COLO668 (cell line): ENCODE measurements around the gene ELOB.

ENCODE experiments used
- DNase-seq: peaks from one replicate; lab custom pipeline; 2025; ENCODE audit not compliant: unreplicated experiment; lab: John Stamatoyannopoulos, UW

Gene ELOB

GRCh38 chr16:2784358-2785100 lies 7.4 kb upstream of the ELOB start:
- DNase-seq = peak; percentile 58

- no peak for DNase-seq
Observed at GRCh38 chr16:2783581-2784357, 6.7 kb upstream of the ELOB start.

DNA sequence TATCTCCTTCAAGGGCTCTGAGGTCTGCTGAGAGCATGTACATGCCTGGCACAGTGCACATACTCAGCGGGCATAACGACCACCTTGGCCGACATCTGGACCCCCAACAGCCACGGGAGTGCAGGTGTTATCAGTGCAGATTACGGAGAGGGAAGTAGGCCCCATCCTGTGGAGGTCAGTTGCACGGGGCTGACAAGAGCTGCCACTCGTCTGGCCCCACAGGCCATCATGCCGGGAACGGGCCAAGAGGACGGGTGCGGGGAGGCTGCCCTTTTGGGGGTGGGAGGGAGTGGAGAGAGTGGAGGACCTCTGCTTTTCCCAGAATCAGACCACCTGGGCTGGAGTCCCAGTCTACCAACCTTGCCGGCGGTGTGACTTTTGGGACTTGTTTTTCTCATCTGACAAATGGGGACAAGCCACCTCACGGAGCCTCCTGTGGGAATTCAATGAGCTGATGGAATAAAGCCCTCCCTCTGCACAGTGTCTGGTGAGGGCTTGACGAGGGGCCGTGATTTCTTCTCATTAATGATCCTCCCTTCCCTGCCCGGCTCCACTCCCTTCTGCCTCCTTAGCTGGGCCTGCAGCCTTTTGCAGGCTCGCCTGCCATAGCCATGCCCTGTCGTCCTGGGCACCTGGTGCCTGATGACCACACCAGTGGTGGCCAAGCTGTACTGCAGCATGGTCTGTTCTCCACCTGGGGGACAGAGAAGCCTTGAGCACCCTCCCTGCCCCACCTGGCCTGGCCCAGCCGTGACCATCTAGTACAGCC lies 5.7 kb upstream of the ELOB start:
- no peak for DNase-seq

- DNase-seq = no peak
Observed at GRCh38 chr16:2779978-2780898, 3.2 kb upstream of the ELOB start.

- no peak for DNase-seq
Observed at GRCh38 chr16:2779151-2779920, 2.3 kb upstream of the ELOB start.

GRCh38 chr16:2778630-2778958 lies 1.5 kb upstream of the ELOB start:
- no peak for DNase-seq

DNA sequence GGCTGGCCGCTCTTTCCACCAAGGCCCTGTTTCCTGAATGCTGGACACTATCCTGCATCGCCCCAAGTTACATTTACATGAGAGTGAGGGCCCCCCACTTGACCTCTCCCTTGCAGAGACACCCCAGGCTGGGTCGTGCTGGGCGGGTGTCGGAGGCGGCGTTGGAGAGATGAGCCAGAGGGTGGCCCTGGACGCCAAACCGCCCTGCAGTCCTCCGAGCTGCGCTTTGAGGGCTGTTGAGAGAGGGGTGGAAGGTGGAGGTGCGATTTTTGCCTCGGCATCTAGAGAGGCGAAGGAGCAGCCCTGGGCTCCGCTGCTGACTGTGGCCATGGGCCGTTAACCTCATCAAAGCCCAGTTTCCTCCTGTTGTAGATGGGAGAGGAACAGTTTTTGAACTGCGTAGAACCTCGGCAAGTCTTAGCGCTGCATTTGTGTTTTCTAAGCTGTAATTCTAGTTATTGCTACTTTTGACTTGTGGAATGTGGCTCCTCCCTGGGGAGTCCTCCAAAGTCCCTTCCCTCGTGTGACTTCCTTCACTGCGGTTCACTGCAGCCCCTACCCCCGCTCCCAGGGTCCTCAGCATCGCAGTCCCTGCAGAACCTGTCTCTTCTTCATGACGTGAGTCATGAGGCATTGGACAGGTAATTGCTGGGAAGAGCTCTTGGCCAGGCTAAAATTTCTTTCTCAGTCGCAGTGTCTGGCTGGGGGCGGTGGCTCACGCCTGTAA lies 986 bp upstream of the ELOB start:
- peak; percentile 31 for DNase-seq

DNA sequence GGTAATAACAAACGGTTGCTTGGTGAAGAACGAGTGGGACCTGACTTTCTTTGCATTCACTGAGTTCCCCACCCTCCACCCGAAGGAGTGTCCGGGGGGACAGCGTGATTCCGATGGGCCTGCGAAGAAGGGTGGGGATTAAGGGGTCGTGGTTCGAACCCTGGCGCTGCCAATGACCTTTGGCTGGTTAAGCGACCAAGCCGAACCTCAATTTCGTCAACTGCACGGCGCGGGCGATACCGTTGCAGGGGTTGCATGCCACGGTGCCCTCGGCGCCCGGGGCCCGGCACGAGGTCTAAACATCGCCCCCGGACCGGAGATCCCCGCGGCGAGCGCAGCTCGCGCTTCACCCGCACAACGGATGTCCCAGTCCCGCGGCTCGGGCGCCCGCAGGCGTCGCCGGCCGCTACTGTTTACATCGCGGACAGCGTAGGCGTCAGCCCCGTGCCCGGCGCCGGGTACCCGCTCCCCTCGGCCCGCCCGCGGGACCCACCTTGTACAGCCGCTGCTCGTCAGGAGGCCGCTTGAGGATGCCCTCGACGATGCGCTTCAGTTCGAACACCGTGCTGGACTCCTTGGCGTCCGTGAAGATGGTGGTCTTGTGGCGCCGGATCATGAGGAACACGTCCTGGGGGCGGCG lies 460 bp downstream of the ELOB start:
- DNase-seq = peak; percentile 43

DNA sequence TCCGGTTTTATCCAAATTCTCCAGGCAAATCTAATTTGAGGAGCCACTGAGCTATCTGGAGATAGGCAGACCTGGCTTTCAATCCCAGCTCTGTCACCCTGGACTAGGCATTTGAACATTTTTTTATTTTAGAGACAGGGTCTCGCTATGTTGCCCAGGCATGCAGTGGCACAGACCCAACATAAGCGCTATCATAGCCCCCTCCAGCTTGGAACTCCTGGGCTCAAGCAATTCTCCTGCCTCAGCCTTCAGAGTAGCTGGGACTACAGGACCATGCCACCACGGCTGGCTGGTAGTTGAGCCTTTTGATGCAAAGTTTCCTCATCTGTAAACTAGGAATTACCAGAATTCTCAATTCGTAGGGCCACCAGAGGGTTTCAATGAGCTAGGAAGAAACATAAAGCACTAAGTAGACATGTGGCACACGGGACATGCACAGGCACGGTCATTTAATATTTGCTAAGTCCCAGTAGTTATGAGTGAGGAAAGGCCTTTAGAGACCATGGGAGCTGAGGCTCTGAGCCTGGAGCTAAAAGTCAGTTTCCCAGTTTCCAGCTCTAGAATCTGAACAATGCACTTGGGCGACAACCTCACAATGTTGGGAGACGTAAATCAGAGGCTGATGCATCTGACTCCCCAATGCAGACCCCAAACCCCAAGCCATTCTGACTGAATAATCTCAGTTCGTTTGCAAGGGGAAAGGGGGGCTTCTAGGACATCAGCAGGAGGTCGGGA lies 1.1 kb downstream of the ELOB start:
- no peak for DNase-seq

GRCh38 chr16:2775131-2775716 lies 1.9 kb downstream of the ELOB start:
- no peak for DNase-seq

GRCh38 chr16:2774161-2774891 lies 2.8 kb downstream of the ELOB start:
- no peak for DNase-seq

GRCh38 chr16:2773188-2773968 lies 3.7 kb downstream of the ELOB start:
- DNase-seq = no peak

DNA sequence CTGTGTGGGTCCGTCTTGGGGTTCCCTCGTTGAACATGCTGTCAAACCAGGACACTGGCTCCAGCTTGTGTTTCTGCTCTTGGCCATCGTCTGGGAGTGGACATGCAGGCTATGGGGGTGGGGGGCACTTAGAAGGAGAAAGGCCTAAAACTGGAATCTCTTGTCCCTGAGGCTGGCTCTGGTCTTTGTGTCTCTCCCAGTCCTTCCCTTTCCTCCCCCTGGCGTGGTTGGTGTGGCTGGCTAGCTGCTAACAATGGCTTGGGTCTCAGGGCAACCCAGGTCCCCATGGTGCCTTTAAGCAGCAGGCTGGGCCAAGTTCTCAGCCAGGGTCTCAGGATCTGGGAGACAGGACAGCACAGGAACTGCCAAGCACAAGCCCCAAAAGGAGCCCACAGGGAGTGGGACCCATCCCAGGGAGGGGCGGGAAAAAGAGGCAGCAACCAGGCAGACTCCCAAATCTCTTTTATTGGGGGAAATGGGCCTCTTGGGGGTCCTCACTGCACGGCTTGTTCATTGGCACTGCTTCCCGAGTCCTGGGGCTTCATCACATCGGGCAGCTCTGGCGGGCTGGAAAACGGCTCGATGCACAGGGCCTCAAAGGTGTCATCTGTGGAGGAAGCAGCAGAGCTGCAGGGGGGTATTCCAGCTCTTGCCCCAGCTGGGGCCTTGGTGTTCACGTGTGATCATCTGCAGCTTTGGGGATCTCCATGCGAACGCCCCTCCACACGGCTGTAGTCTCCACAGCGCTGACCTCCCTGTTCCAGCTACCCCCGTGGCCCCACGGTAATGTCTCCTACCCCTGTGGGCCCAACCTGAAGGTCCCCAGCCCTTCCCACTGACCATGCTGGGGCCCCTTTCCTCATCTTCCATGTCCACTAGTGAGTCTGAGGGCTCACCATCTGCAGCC lies 5.3 kb downstream of the ELOB start:
- DNase-seq = no peak

GRCh38 chr16:2770057-2770951 lies 6.8 kb downstream of the ELOB start:
- no peak for DNase-seq
